ENCODE measurements around the gene TGIF2LX. TPM values are rescaled to one million over a fixed set of nuclear protein-coding genes. Genes with fewer than 3 reads are reported as not detected.
"Not testable (repeated sequence)": the region's sequence is repeated elsewhere in the genome, so short reads cannot be mapped to it uniquely, and the experiment has no call there.

TGIF2LX gene
- not detected for total RNA-seq

GRCh38 chrX:89921665-89922064, at the start of gene TGIF2LX:
Gene TGIF2LX, plus strand, starts transcription at chrX:89921908. Its CDS starts 178 bp downstream, at chrX:89922086.
- H3K27me3 Mint-ChIP-seq (ENCODE audit: low read depth); H3K4me1 Mint-ChIP-seq (ENCODE audit: low read depth); DNase-seq; H3K9me3 Mint-ChIP-seq; H3K4me3 Mint-ChIP-seq; H3K27ac Mint-ChIP-seq; H3K36me3 Mint-ChIP-seq (ENCODE audit: insufficient read depth in 2 of 2); ATAC-seq (replicated peaks in 1 of 2): not testable (repeated sequence)

GRCh38 chrX:89922338-89922934, 728 bp downstream of the TGIF2LX start:
- not testable (repeated sequence) for H3K4me3 Mint-ChIP-seq; H3K4me1 Mint-ChIP-seq (ENCODE audit: low read depth); H3K27me3 Mint-ChIP-seq (ENCODE audit: low read depth); H3K9me3 Mint-ChIP-seq; H3K27ac Mint-ChIP-seq; ATAC-seq (replicated peaks in 1 of 2); DNase-seq; H3K36me3 Mint-ChIP-seq (ENCODE audit: insufficient read depth in 2 of 2)

GRCh38 chrX:89943077-89943476, 21.4 kb downstream of the TGIF2LX start:
- H3K9me3 Mint-ChIP-seq; H3K36me3 Mint-ChIP-seq (ENCODE audit: insufficient read depth in 2 of 2); ATAC-seq (replicated peaks in 1 of 2); DNase-seq; H3K27ac Mint-ChIP-seq; H3K4me3 Mint-ChIP-seq; H3K27me3 Mint-ChIP-seq (ENCODE audit: low read depth); H3K4me1 Mint-ChIP-seq (ENCODE audit: low read depth): not testable (repeated sequence)

GRCh38 chrX:89965588-89965987, 43.9 kb downstream of the TGIF2LX start:
- not testable (repeated sequence) for H3K27me3 Mint-ChIP-seq (ENCODE audit: low read depth); H3K9me3 Mint-ChIP-seq; DNase-seq; H3K27ac Mint-ChIP-seq; H3K4me1 Mint-ChIP-seq (ENCODE audit: low read depth); H3K4me3 Mint-ChIP-seq; ATAC-seq (replicated peaks in 1 of 2); H3K36me3 Mint-ChIP-seq (ENCODE audit: insufficient read depth in 2 of 2)
